HepG2 (cell line): Measurements from ENCODE around the gene SEPHS1. TPM values are rescaled to one million over a fixed set of nuclear protein-coding genes. Genes with fewer than 3 reads are reported as not detected.

ENCODE experiments used
- ATAC-seq: fragments of 200-7000 bp; cut with Tn5 transposase; 3 replicates; pipeline ENCODE4 v1.9.1; 2020; ENCODE audit warnings: mild to moderate bottlenecking, moderate library complexity
- BruUV-seq: library from RNA; stranded (reverse); fragments of 400-500 nt; replicated peaks from 2 replicates; lab custom pipeline; 2021; lab: Mats Ljungman, UMichigan
- CTCF ChIA-PET: fragments of 300-600 bp; formaldehyde crosslinking; extraction: SDS; loops from one replicate; lab custom pipeline; 2021; ENCODE audit warnings: low total read pairs, inconsistent platforms, low intra/inter-chr PET ratio; lab: Yijun Ruan, JAX
- POLR2A ChIA-PET: fragments of 350-600 bp; sonication (Branson Sonifier 250); formaldehyde crosslinking; loops from one replicate; lab custom pipeline; 2020; ENCODE audit warnings: antibody characterized with exemption, inconsistent platforms; lab: Yijun Ruan, JAX
- DNase-seq: peaks from one replicate; pipeline ENCODE4 v3.0.0-alpha.2; 2015; ENCODE audit warnings: low spot score
- FAIRE-seq: peaks from 3 replicates; lab custom pipeline; 2011; peaks lifted over from hg19 to GRCh38; lab: Jason Lieb, UNC
- H2AFZ ChIP-seq: one replicate; pipeline ENCODE4 v1.6.1; 2011; ENCODE audit warnings: low read length, inconsistent platforms
- H3K27ac ChIP-seq: fragments of 300-600 bp; 3 replicates; pipeline ENCODE4 v1.8.0; 2011; ENCODE audit warnings: mixed run types, mild to moderate bottlenecking, mixed read lengths, low read length, inconsistent platforms; ENCODE audit not compliant: insufficient read depth; ENCODE audit errors: extremely low read length
- H3K27me3 ChIP-seq, 2 experiments: fragments of 200-600 bp in 1 of 2; 2 replicates in 1 of 2; 3 replicates in 1 of 2; pipeline versions ENCODE4 v1.6.0 to v1.8.0; 2011; ENCODE audit warnings: low read length in 2 of 2, mild to moderate bottlenecking in 2 of 2, moderate library complexity in 2 of 2, inconsistent platforms in 1 of 2; ENCODE audit not compliant: insufficient read depth in 2 of 2, control insufficient read depth in 1 of 2
- H3K36me3 ChIP-seq, 2 experiments: fragments of 200-600 bp in 1 of 2; replicated peaks in 1 of 2; 2 replicates in 1 of 2; 3 replicates in 1 of 2; pipeline versions ENCODE4 v1.5.1 to v1.8.0; 2011; ENCODE audit warnings: low read length in 2 of 2, inconsistent platforms in 1 of 2; ENCODE audit not compliant: insufficient read depth in 2 of 2, control insufficient read depth in 1 of 2
- H3K4me1 ChIP-seq: 2 replicates; pipeline ENCODE4 v1.5.1; 2012; ENCODE audit warnings: low read length, inconsistent platforms; ENCODE audit not compliant: insufficient read depth
- H3K4me2 ChIP-seq: 2 replicates; pipeline ENCODE4 v1.6.0; 2011; ENCODE audit warnings: low read depth, low read length, inconsistent platforms
- H3K4me3 ChIP-seq, 3 experiments: fragments of 200-600 bp in 1 of 3; sonication (generic), shearing (Covaris generic) in 1 of 3; replicated peaks in 1 of 3; 2 replicates each; pipeline ENCODE4 v1.5.1; 2011 to 2016; ENCODE audit warnings: low read length in 3 of 3, inconsistent platforms in 2 of 3, low read depth in 2 of 3, mild to moderate bottlenecking in 2 of 3, control low read depth in 1 of 3, mixed read lengths in 1 of 3; ENCODE audit not compliant: insufficient read depth in 1 of 3
- H3K79me2 ChIP-seq: one replicate; pipeline ENCODE4 v1.6.1; 2011; ENCODE audit warnings: low read length, inconsistent platforms; ENCODE audit not compliant: insufficient read depth
- H3K9ac ChIP-seq: 2 replicates; pipeline ENCODE4 v1.6.0; 2011; ENCODE audit warnings: mild to moderate bottlenecking, low read depth, low read length, inconsistent platforms; ENCODE audit not compliant: insufficient read depth
- H3K9me3 ChIP-seq: 2 replicates; pipeline ENCODE4 v1.5.1; 2012; ENCODE audit warnings: mild to moderate bottlenecking, low read length
- H4K20me1 ChIP-seq: 2 replicates; pipeline ENCODE4 v1.6.0; 2011; ENCODE audit warnings: inconsistent platforms, mild to moderate bottlenecking, low read length, moderate library complexity; ENCODE audit not compliant: insufficient read depth
- ATF2 ChIP-seq: sonication (generic); formaldehyde crosslinking; IDR thresholded peaks from 2 replicates; pipeline ENCODE4 v1.4.0; 2020; ENCODE audit warnings: missing genetic modification reagents
- MAX ChIP-seq: IDR thresholded peaks from 2 replicates; pipeline ENCODE4 v1.6.1; 2012; ENCODE audit warnings: inconsistent platforms
- NFKBIZ ChIP-seq: IDR thresholded peaks from 2 replicates; pipeline ENCODE4 v1.6.1; 2018; ENCODE audit warnings: missing genetic modification reagents, missing compliant biosample characterization
- PRDM15 ChIP-seq: sonication (generic); formaldehyde crosslinking; IDR thresholded peaks from 2 replicates; pipeline ENCODE4 v1.4.0; 2020; ENCODE audit warnings: missing genetic modification reagents
- SIX4 ChIP-seq: sonication (generic); formaldehyde crosslinking; IDR thresholded peaks from 2 replicates; pipeline ENCODE4 v1.4.0; 2020; ENCODE audit warnings: missing genetic modification reagents
- SMAD1 ChIP-seq: sonication (generic); formaldehyde crosslinking; IDR thresholded peaks from 2 replicates; pipeline ENCODE4 v1.4.0; 2020; ENCODE audit warnings: missing genetic modification reagents, low read depth, mild to moderate bottlenecking, borderline replicate concordance
- SYNCRIP ChIP-seq: fragments of 200-400 bp; formaldehyde crosslinking; IDR thresholded peaks from 2 replicates; pipeline ENCODE4 v1.6.1; 2018; ENCODE audit warnings: mild to moderate bottlenecking, low read depth, low read length; ENCODE audit not compliant: insufficient read depth
- TRIM24 ChIP-seq: sonication (generic); formaldehyde crosslinking; IDR thresholded peaks from 2 replicates; pipeline ENCODE4 v1.8.0; 2022; ENCODE audit warnings: mild to moderate bottlenecking, missing genetic modification reagents
- ZNF180 ChIP-seq: sonication (generic); formaldehyde crosslinking; IDR thresholded peaks from 2 replicates; pipeline ENCODE4 v1.4.0; 2020; ENCODE audit warnings: low read depth, missing genetic modification reagents, borderline replicate concordance
- ZNF639 ChIP-seq: conservative IDR thresholded peaks from 2 replicates; pipeline ENCODE4 v1.6.1; 2018; ENCODE audit warnings: missing genetic modification reagents
- ZXDC ChIP-seq: sonication (generic); formaldehyde crosslinking; IDR thresholded peaks from 2 replicates; pipeline ENCODE4 v1.5.0; 2020; ENCODE audit warnings: mild to moderate bottlenecking, missing genetic modification reagents
- WGBS: methylation state at CpG from one replicate; pipeline ENCODE4 v1.1.6; 2017; ENCODE audit warnings: low lambda C conversion rate; 5-methylcytosine and 5-hydroxymethylcytosine counted together
- in situ Hi-C: cut with HindIII; loops from 2 replicates; pipeline ENCODE4 v1.10.0; 2017; ENCODE audit warnings: low pct_unique_long_range_greater_than_20kb; ENCODE audit not compliant: extremely low pct_ligation_motif_present
- intact Hi-C: fragments of 100-400 bp; cut with micrococcal nuclease; formaldehyde crosslinking; loops from one replicate; pipeline ENCODE4 v1.10.0; 2022; ENCODE audit not compliant: unreplicated experiment
- polyA plus RNA-seq, 8 experiments: library from polyadenylated mRNA; depleted of rRNA in 3 of 8; stranded (reverse) in 7 of 8; unstranded in 1 of 8; fragments of >200 nt; fragmentation: Illumina TruSeq in 4 of 8; extraction: Trizol in 4 of 8; gene quantifications; 2 replicates each; pipeline versions ENCODE4 v1.2.1 to v1.2.3, GENCODE V29; 2011 to 2016; ENCODE audit warnings: low read depth in 4 of 8, missing spikeins in 1 of 8, mixed read lengths in 1 of 8; ENCODE audit not compliant: insufficient read depth in 1 of 8
- total RNA-seq, 5 experiments: library from RNA; depleted of rRNA; stranded (reverse); fragments of >200 nt; fragmentation: Illumina TruSeq; extraction: Trizol; gene quantifications; 2 replicates each; pipeline ENCODE4 v1.2.3, GENCODE V29; 2016; ENCODE audit warnings: low read depth in 1 of 5

Gene SEPHS1
- total and polyA plus RNA-seq, 2 of the 13 experiments (the other 11 are each of a cell fraction or from before 2014, with no cell fraction given), result 57.8 to 61.5 TPM

GRCh38 chr10:13296476-13296875, 51.6 kb downstream of the SEPHS1 start:
- H3K9ac ChIP-seq, result no peak overlapping the region
- no peak overlapping the region for H3K4me2 ChIP-seq
- FAIRE-seq (no peak), ATAC-seq (no peak), DNase-seq (no peak)
- in situ Hi-C loops, result no loop called here
- ChIA-PET CTCF (no interaction called here), POLR2A (no interaction called here)
- BruUV-seq, result no TSS peak
- intact Hi-C loops, result no loop called here
- 95% methylated on average over 10 of the region's 10 CpGs for WGBS
- no peak overlapping the region for H3K27ac ChIP-seq
- no peaks in the 10 kb centered on the region for H4K20me1 ChIP-seq
- no peaks in the 10 kb centered on the region for H3K79me2 ChIP-seq
- no peaks in the 10 kb centered on the region for H3K27me3 ChIP-seq
- H3K36me3 ChIP-seq, result peaks cover 0 to 7% of the 10 kb centered on the region in 2 experiments; a peak in 1 of 5 replicates
- H3K4me3 ChIP-seq, result no peak overlapping the region
- peaks cover 44% of the 10 kb centered on the region for H3K4me1 ChIP-seq
- no peaks in the 10 kb centered on the region for H3K9me3 ChIP-seq
- no peak overlapping the region for H2AFZ ChIP-seq
- no peak for TF ChIP-seq TRIM24 (CRISPR knock-in tag)
- TF ChIP-seq SMAD1 (CRISPR knock-in tag), result no peak
- TF ChIP-seq SIX4 (CRISPR knock-in tag), result no peak
- no peak for TF ChIP-seq ATF2 (CRISPR knock-in tag)
- TF ChIP-seq PRDM15 (CRISPR knock-in tag), result no peak
- no peak for TF ChIP-seq ZNF180
- TF ChIP-seq SYNCRIP, result no peak
- TF ChIP-seq ZNF639 (CRISPR knock-in tag), result no peak
- no peak for TF ChIP-seq NFKBIZ (CRISPR knock-in tag)
- TF ChIP-seq MAX, result no peak
- TF ChIP-seq ZXDC (CRISPR knock-in tag), result no peak
